ENCODE results near the gene OR9A2.

Gene OR9A2

GRCh38 chr7:143027032-143027431 lies at the start of gene OR9A2:
Gene OR9A2 (minus strand): TSS chr7:143027132. CDS start chr7:143027132, 0 bp downstream.
- H3K27ac ChIP-seq = no peak within 1 kb of the TSS
- H3K4me3 ChIP-seq (ENCODE audit: low read depth, low read length) = no peak within 1 kb of the TSS
- no peak for DNase-seq
- no peaks in the 10 kb centered on the region for H3K36me3 ChIP-seq (replicated peaks)
- no peaks in the 10 kb centered on the region for H3K27me3 ChIP-seq (replicated peaks)
- in situ Hi-C loops (cut with HindIII; ENCODE audit: low pct_ligation_motif_present, low sequenced_read_pairs) = no loop called here
- TF ChIP-seq CTCF (IDR thresholded peaks at IDR 0.05; ENCODE audit: low read depth, low read length, missing control alignments) = no peak

- TF ChIP-seq CTCF (IDR thresholded peaks at IDR 0.05; ENCODE audit: low read depth, low read length, missing control alignments) = no peak
- Histone ChIP-seq H3K27ac (no peak overlapping the region), H3K36me3 (replicated peaks) (no peaks in the 10 kb centered on the region), H3K4me3 (ENCODE audit: low read depth, low read length) (no peak overlapping the region), H3K27me3 (replicated peaks) (no peaks in the 10 kb centered on the region)
- no peak for DNase-seq
- in situ Hi-C loops (cut with HindIII; ENCODE audit: low pct_ligation_motif_present, low sequenced_read_pairs) = no loop called here
Observed at GRCh38 chr7:143074141-143074540, 47.2 kb upstream of the OR9A2 start.

- no peaks in the 10 kb centered on the region for H3K36me3 ChIP-seq (replicated peaks)
- in situ Hi-C loops (cut with HindIII; ENCODE audit: low pct_ligation_motif_present, low sequenced_read_pairs) = no loop called here
- DNase-seq = no peak
- no peak for TF ChIP-seq CTCF (IDR thresholded peaks at IDR 0.05; ENCODE audit: low read depth, low read length, missing control alignments)
- no peak overlapping the region for H3K4me3 ChIP-seq (ENCODE audit: low read depth, low read length)
- H3K27me3 ChIP-seq (replicated peaks) = no peaks in the 10 kb centered on the region
- H3K27ac ChIP-seq = no peak overlapping the region
Observed at GRCh38 chr7:143073556-143073955, 46.6 kb upstream of the OR9A2 start.

- Histone ChIP-seq H3K4me3 (ENCODE audit: low read depth, low read length) (no peak overlapping the region), H3K27me3 (replicated peaks) (no peaks in the 10 kb centered on the region), H3K27ac (no peak overlapping the region), H3K36me3 (replicated peaks) (no peaks in the 10 kb centered on the region)
- TF ChIP-seq CTCF (IDR thresholded peaks at IDR 0.05; ENCODE audit: low read depth, low read length, missing control alignments) = no peak
- in situ Hi-C loops (cut with HindIII; ENCODE audit: low pct_ligation_motif_present, low sequenced_read_pairs) = no loop called here
- no peak for DNase-seq
Observed at GRCh38 chr7:143069912-143070500, 43.1 kb upstream of the OR9A2 start.

- no peak for TF ChIP-seq CTCF (IDR thresholded peaks at IDR 0.05; ENCODE audit: low read depth, low read length, missing control alignments)
- in situ Hi-C loops (cut with HindIII; ENCODE audit: low pct_ligation_motif_present, low sequenced_read_pairs) = no loop called here
- no peak for DNase-seq
- Histone ChIP-seq H3K27ac (no peak overlapping the region), H3K4me3 (ENCODE audit: low read depth, low read length) (no peak overlapping the region), H3K36me3 (replicated peaks) (no peaks in the 10 kb centered on the region), H3K27me3 (replicated peaks) (no peaks in the 10 kb centered on the region)
Observed at GRCh38 chr7:143068446-143068845, 41.5 kb upstream of the OR9A2 start.

- no peak for DNase-seq
- no peaks in the 10 kb centered on the region for H3K36me3 ChIP-seq (replicated peaks)
- no peaks in the 10 kb centered on the region for H3K27me3 ChIP-seq (replicated peaks)
- no peak overlapping the region for H3K4me3 ChIP-seq (ENCODE audit: low read depth, low read length)
- TF ChIP-seq CTCF (IDR thresholded peaks at IDR 0.05; ENCODE audit: low read depth, low read length, missing control alignments) = no peak
- no peak overlapping the region for H3K27ac ChIP-seq
- in situ Hi-C loops (cut with HindIII; ENCODE audit: low pct_ligation_motif_present, low sequenced_read_pairs) = no loop called here
Observed at GRCh38 chr7:143063741-143064140, 36.8 kb upstream of the OR9A2 start.

Data from brain microvascular endothelial cell (primary cell).